Natural killer cell treated with Interleukin-12 subunit alpha and Interleukin-12 subunit beta and Interleukin-15 and Interleukin-18, amount 100 ng/mL, for 72 hours (primary cell): ENCODE data around the gene KRTAP1-3. TPM values are rescaled to one million over a fixed set of nuclear protein-coding genes. Genes with fewer than 3 reads are reported as not detected.
A peak's percentile ranks its signal among the peaks of the same experiment; 100 is the strongest.
"Not testable (repeated sequence)": the region's sequence is repeated elsewhere in the genome, so short reads cannot be mapped to it uniquely, and the experiment has no call there.

Experiments
- ATAC-seq, 2 donors: fragments of 150-1000 bp; cut with Tn5 transposase in 1 of 2; sonication (Bioruptor Pico), chemical (Tn5 transposase) in 1 of 2; 2 replicates each; pipeline ENCODE4 v1.10.0; 2021
- DNase-seq: peaks from one replicate; pipeline ENCODE4 v3.0.0; 2022; ENCODE audit warnings: low spot score
- H3K27ac Mint-ChIP-seq, 2 donors: 1 replicate in 1 of 2; 2 replicates in 1 of 2; pipeline ENCODE4 v1.8.0; 2022; ENCODE audit warnings: mixed read lengths in 2 of 2, mild to moderate bottlenecking in 1 of 2, moderate library complexity in 1 of 2
- H3K27me3 Mint-ChIP-seq, 2 donors: 1 replicate in 1 of 2; 2 replicates in 1 of 2; pipeline ENCODE4 v1.8.0; 2022; ENCODE audit warnings: mixed read lengths in 2 of 2
- H3K36me3 Mint-ChIP-seq: one replicate; pipeline ENCODE4 v1.8.0; 2022; ENCODE audit warnings: mixed read lengths
- H3K4me1 Mint-ChIP-seq, 2 donors: 1 replicate in 1 of 2; 2 replicates in 1 of 2; pipeline ENCODE4 v1.8.0; 2022; ENCODE audit warnings: low read depth in 2 of 2, mixed read lengths in 2 of 2, mild to moderate bottlenecking in 1 of 2
- H3K4me3 Mint-ChIP-seq: one replicate; pipeline ENCODE4 v1.8.0; 2022; ENCODE audit warnings: mixed read lengths
- H3K9me3 Mint-ChIP-seq: 2 replicates; pipeline ENCODE4 v1.8.0; 2022; ENCODE audit warnings: mixed read lengths
- total RNA-seq, 2 donors: library from RNA; stranded (reverse); gene quantifications; one replicate each; pipeline ENCODE4 v1.2.3, GENCODE V29; 2022

The KRTAP1-3 gene
- total RNA-seq, 2 donors from 2014 or later = not detected

- no peak for ATAC-seq
- Mint-ChIP-seq H3K27me3 (peaks cover 34 to 57% of the 10 kb centered on the region in 2 donors), H3K4me3 (no peak overlapping the region), H3K4me1 (no peaks in the 10 kb centered on the region), H3K36me3 (peaks cover 4% of the 10 kb centered on the region), H3K9me3 (no peaks in the 10 kb centered on the region), H3K27ac (no peak overlapping the region)
- no peak for DNase-seq
Observed at GRCh38 chr17:41061964-41062363, 27.3 kb upstream of the KRTAP1-3 start.

- no peak for ATAC-seq
- Mint-ChIP-seq H3K36me3 (peaks cover 4% of the 10 kb centered on the region), H3K9me3 (no peaks in the 10 kb centered on the region), H3K27me3 (peaks cover 35 to 59% of the 10 kb centered on the region in 2 donors), H3K4me3 (no peak within 1 kb of the TSS), H3K27ac (no peak within 1 kb of the TSS), H3K4me1 (no peaks in the 10 kb centered on the region)
- DNase-seq = no peak
Observed at GRCh38 chr17:41060052-41060604, 25.5 kb upstream of the KRTAP1-3 start, which contains the start of gene KRTAP2-3. TSS of gene KRTAP2-3 (minus strand) at chr17:41060114. CDS start at chr17:41060050, 64 bp downstream.

- not testable (repeated sequence) for H3K9me3 Mint-ChIP-seq, H3K27ac Mint-ChIP-seq, DNase-seq, H3K36me3 Mint-ChIP-seq, H3K4me3 Mint-ChIP-seq, H3K4me1 Mint-ChIP-seq
- ATAC-seq = peak in 1 of 2 donors; percentile 40
- H3K27me3 Mint-ChIP-seq = peaks cover 35 to 60% of the 10 kb centered on the region in 2 donors
Observed at GRCh38 chr17:41059276-41060051, 24.8 kb upstream of the KRTAP1-3 start.

GRCh38 chr17:41058741-41059140 is 24.1 kb upstream of the KRTAP1-3 start:
- no peaks in the 10 kb centered on the region for H3K4me1 Mint-ChIP-seq
- H3K36me3 Mint-ChIP-seq = peaks cover 4% of the 10 kb centered on the region
- no peaks in the 10 kb centered on the region for H3K9me3 Mint-ChIP-seq
- H3K27ac Mint-ChIP-seq = no peak overlapping the region
- DNase-seq (no peak), ATAC-seq (no peak)
- H3K27me3 Mint-ChIP-seq = peaks cover 35 to 60% of the 10 kb centered on the region in 2 donors
- no peak overlapping the region for H3K4me3 Mint-ChIP-seq

- Mint-ChIP-seq H3K4me1 (no peaks in the 10 kb centered on the region), H3K9me3 (no peaks in the 10 kb centered on the region), H3K36me3 (peaks cover 4% of the 10 kb centered on the region), H3K4me3 (no peak overlapping the region), H3K27ac (no peak overlapping the region), H3K27me3 (peaks cover 37 to 71% of the 10 kb centered on the region in 2 donors)
- no peak for DNase-seq
- no peak for ATAC-seq
Observed at GRCh38 chr17:41057547-41057946, 22.9 kb upstream of the KRTAP1-3 start.

- H3K27ac Mint-ChIP-seq, H3K36me3 Mint-ChIP-seq, ATAC-seq, H3K4me3 Mint-ChIP-seq, H3K9me3 Mint-ChIP-seq, DNase-seq, H3K4me1 Mint-ChIP-seq: not testable (repeated sequence)
- H3K27me3 Mint-ChIP-seq = peaks cover 26 to 54% of the 10 kb centered on the region in 2 donors
Observed at GRCh38 chr17:41055130-41055529, 20.5 kb upstream of the KRTAP1-3 start, which contains the start of gene KRTAP2-2. TSS of gene KRTAP2-2 (minus strand) at chr17:41055230. CDS start at chr17:41055211, 19 bp downstream.

GRCh38 chr17:41054556-41054955 is 19.9 kb upstream of the KRTAP1-3 start:
- peak in 1 of 2 donors; percentile 36 for ATAC-seq
- not testable (repeated sequence) for H3K27ac Mint-ChIP-seq, DNase-seq, H3K4me3 Mint-ChIP-seq, H3K4me1 Mint-ChIP-seq, H3K36me3 Mint-ChIP-seq, H3K9me3 Mint-ChIP-seq
- peaks cover 27 to 52% of the 10 kb centered on the region in 2 donors for H3K27me3 Mint-ChIP-seq

- Mint-ChIP-seq H3K9me3 (no peaks in the 10 kb centered on the region), H3K4me3 (no peak overlapping the region), H3K36me3 (peaks cover 4% of the 10 kb centered on the region), H3K27ac (no peak overlapping the region), H3K27me3 (peaks cover 24 to 47% of the 10 kb centered on the region in 2 donors), H3K4me1 (peaks cover 2% of the 10 kb centered on the region in 2 donors)
- ATAC-seq (no peak), DNase-seq (no peak)
Observed at GRCh38 chr17:41054025-41054424, 19.4 kb upstream of the KRTAP1-3 start.

GRCh38 chr17:41052566-41052965 is 17.9 kb upstream of the KRTAP1-3 start:
- Mint-ChIP-seq H3K4me1 (peaks cover 4 to 5% of the 10 kb centered on the region in 2 donors), H3K9me3 (no peaks in the 10 kb centered on the region), H3K27me3 (peaks cover 19 to 43% of the 10 kb centered on the region in 2 donors), H3K27ac (no peak overlapping the region), H3K36me3 (peaks cover 2% of the 10 kb centered on the region), H3K4me3 (no peak overlapping the region)
- DNase-seq (no peak), ATAC-seq (no peak)

- ATAC-seq = no peak
- peaks cover 4 to 7% of the 10 kb centered on the region in 2 donors for H3K4me1 Mint-ChIP-seq
- peaks cover 21 to 40% of the 10 kb centered on the region in 2 donors for H3K27me3 Mint-ChIP-seq
- H3K27ac Mint-ChIP-seq = no peak overlapping the region
- H3K4me3 Mint-ChIP-seq = no peak overlapping the region
- no peaks in the 10 kb centered on the region for H3K9me3 Mint-ChIP-seq
- no peak for DNase-seq
- no peaks in the 10 kb centered on the region for H3K36me3 Mint-ChIP-seq
Observed at GRCh38 chr17:41049110-41049509, 14.4 kb upstream of the KRTAP1-3 start.

GRCh38 chr17:41048441-41048840 is 13.8 kb upstream of the KRTAP1-3 start:
- ATAC-seq = no peak
- Mint-ChIP-seq H3K27me3 (peaks cover 24 to 33% of the 10 kb centered on the region in 2 donors), H3K9me3 (peaks cover 2% of the 10 kb centered on the region), H3K4me1 (peaks cover 4 to 9% of the 10 kb centered on the region in 2 donors), H3K27ac (no peak overlapping the region), H3K36me3 (peaks cover 3% of the 10 kb centered on the region), H3K4me3 (no peak overlapping the region)
- no peak for DNase-seq

GRCh38 chr17:41046735-41047465 is 12.2 kb upstream of the KRTAP1-3 start, which contains the start of gene KRTAP2-1:
TSS of gene KRTAP2-1 (minus strand) at chr17:41047316. CDS start at chr17:41047267, 49 bp downstream.
- not testable (repeated sequence) for DNase-seq, H3K9me3 Mint-ChIP-seq, H3K4me3 Mint-ChIP-seq, H3K27ac Mint-ChIP-seq, H3K4me1 Mint-ChIP-seq, H3K36me3 Mint-ChIP-seq
- peaks cover 26% of the 10 kb centered on the region in 2 donors for H3K27me3 Mint-ChIP-seq
- ATAC-seq = peak; percentile 24 to 52

GRCh38 chr17:41042953-41043352 is 8.3 kb upstream of the KRTAP1-3 start:
- no peak for ATAC-seq
- Mint-ChIP-seq H3K27me3 (peaks cover 25 to 40% of the 10 kb centered on the region in 2 donors), H3K27ac (no peak overlapping the region), H3K4me3 (no peak overlapping the region), H3K4me1 (peaks cover 0 to 4% of the 10 kb centered on the region in 2 donors), H3K36me3 (peaks cover 5% of the 10 kb centered on the region), H3K9me3 (peaks cover 3% of the 10 kb centered on the region)
- DNase-seq = no peak
